Heart left ventricle (tissue), 13 donors: ENCODE data around the gene TMED6.
A peak's percentile ranks its signal among the peaks of the same experiment; 100 is the strongest.

Experiments used
- CTCF ChIP-seq, 12 donors: fragments of 200-600 bp; sonication (generic) in 4 of 12; IDR thresholded peaks; one replicate each; pipeline versions ENCODE4 v1.5.0 to v1.8.0; 2018 to 2022; ENCODE audit warnings: antibody characterized with exemption in 12 of 12, mild to moderate bottlenecking in 5 of 12
- POLR2A ChIP-seq, 2 donors: fragments of 450-650 bp; IDR thresholded peaks; one replicate each; pipeline ENCODE4 v1.6.1; 2017; ENCODE audit warnings: antibody characterized with exemption in 2 of 2, mild to moderate bottlenecking in 2 of 2, moderate library complexity in 2 of 2
- donor health status: ischemic (EF 13 %, LVEDD 7.1; RV severe dilation, severe dysfunction).
- donor health status: DM: no; HTN: yes; CAD: no.
- donor health status: DM: no; HTN: no; CAD: no.
- donor health status: ischemic (EF 25% LVEDD 6.9; RV normal size, moderate dysfunction).
- donor health status: ischemic (EF 25% LVEDD 5.7; RV mildly dilated, moderate dysfunction).
- donor health status: ischemic (EF 35%, LVEDD 5.7; RV mildly dilated, moderate dysfunction).
- donor health status: nonischemic (EF 11% LVEDD 7.7; RV severe dilation, severe dysfunction).
- donor health status: DM: yes; HTN: yes; CAD: no.
- donor health status: PGD.
- donor health status: ischemic (EF 29% LVEDD 5.4; RV normal size, mild dysfunction).
- donor health status: nonischemic (EF 23%, LVEDD 6.1; RV moderate dilation, normal function).

GRCh38 chr16:69311533-69312387 lies 39.8 kb downstream of the TMED6 start:
- peak in 1 of 2 donors; percentile 4 for TF ChIP-seq POLR2A (IDR thresholded peaks at IDR 0.05)
- no peak for TF ChIP-seq CTCF (IDR thresholded peaks at IDR 0.05)
